B cell (primary cell): ENCODE results near the gene OR1L8. TPM values are rescaled to one million over a fixed set of nuclear protein-coding genes. Genes with fewer than 3 reads are reported as not detected.

Experiments used
- ATAC-seq: fragments of 200-7000 bp; cut with Tn5 transposase; one replicate; pipeline ENCODE4 v1.10.0; 2021; ENCODE audit warnings: low read depth, mild to moderate bottlenecking, moderate number of reproducible peaks, moderate library complexity
- CTCF ChIA-PET: fragments of 350-600 bp; sonication (Branson Sonifier 250); formaldehyde crosslinking; loops from one replicate; lab custom pipeline; 2021; ENCODE audit warnings: antibody characterized with exemption, inconsistent platforms; lab: Charles Lee
- POLR2A ChIA-PET: fragments of 350-600 bp; sonication (Branson Sonifier 250); formaldehyde crosslinking; loops from one replicate; lab custom pipeline; 2021; ENCODE audit warnings: antibody characterized with exemption; lab: Charles Lee
- DNase-seq: peaks from one replicate; pipeline ENCODE4 v3.0.0; 2013
- H2AFZ ChIP-seq: 2 replicates; pipeline ENCODE4 v1.6.1; 2012; ENCODE audit warnings: mild to moderate bottlenecking, low read depth, low read length; ENCODE audit not compliant: insufficient read depth, poor library complexity, severe bottlenecking
- H3K27ac ChIP-seq, 2 donors: 1 replicate in 1 of 2; 2 replicates in 1 of 2; pipeline ENCODE4 v1.5.1; 2012 to 2013; ENCODE audit warnings: low read length in 2 of 2, mild to moderate bottlenecking in 2 of 2, moderate library complexity in 1 of 2
- H3K27me3 ChIP-seq, 4 experiments: fragments of 200-600 bp in 1 of 4; sonication (generic) in 1 of 4; replicated peaks in 1 of 4; 1 replicate in 2 of 4; 2 replicates in 2 of 4; pipeline versions ENCODE4 v1.6.1 to v1.7.0; 2013 to 2016; ENCODE audit warnings: low read length in 3 of 4, mild to moderate bottlenecking in 2 of 4, mixed read lengths in 1 of 4, moderate library complexity in 1 of 4; ENCODE audit not compliant: insufficient read depth in 4 of 4, control insufficient read depth in 3 of 4; ENCODE audit errors: control extremely low read depth in 1 of 4
- H3K36me3 ChIP-seq, 2 experiments: replicated peaks in 1 of 2; 1 replicate in 1 of 2; 2 replicates in 1 of 2; pipeline versions ENCODE4 v1.6.1 to v1.7.1; 2013; ENCODE audit warnings: low read length in 1 of 2; ENCODE audit not compliant: insufficient read depth in 2 of 2, control insufficient read depth in 1 of 2; ENCODE audit errors: control extremely low read depth in 1 of 2, extremely low read depth in 1 of 2
- H3K4me1 ChIP-seq, 2 donors: fragments of 200-600 bp in 1 of 2; sonication (generic) in 1 of 2; 1 replicate in 1 of 2; 2 replicates in 1 of 2; pipeline versions ENCODE4 v1.5.1 to v1.6.1; 2013 to 2017; ENCODE audit warnings: low read length in 2 of 2; ENCODE audit not compliant: control insufficient read depth in 2 of 2, insufficient read depth in 2 of 2
- H3K4me2 ChIP-seq: replicated peaks from 2 replicates; pipeline ENCODE3; 2012; ENCODE audit warnings: mild to moderate bottlenecking, low read depth, low read length; ENCODE audit not compliant: poor library complexity, severe bottlenecking
- H3K4me3 ChIP-seq, 5 experiments: fragments of 200-600 bp in 1 of 5; sonication (generic) in 1 of 5; 1 replicate in 3 of 5; 2 replicates in 2 of 5; pipeline versions ENCODE4 v1.5.1 to v1.7.0; 2011 to 2016; ENCODE audit warnings: low read length in 4 of 5, mild to moderate bottlenecking in 4 of 5, low read depth in 2 of 5, control low read depth in 1 of 5, moderate library complexity in 1 of 5; ENCODE audit not compliant: insufficient read depth in 1 of 5; ENCODE audit errors: control extremely low read depth in 1 of 5, extremely low read depth in 1 of 5
- H3K79me2 ChIP-seq: fragments of 200-600 bp; sonication (generic); one replicate; pipeline ENCODE4 v1.6.0; 2016; ENCODE audit warnings: low read length; ENCODE audit not compliant: control insufficient read depth, insufficient read depth
- H3K9ac ChIP-seq: fragments of 200-600 bp; sonication (generic); 2 replicates; pipeline ENCODE4 v1.6.1; 2017; ENCODE audit warnings: mild to moderate bottlenecking, low read length, moderate library complexity
- H3K9me3 ChIP-seq, 3 donors: one replicate each; pipeline versions ENCODE4 v1.6.1 to v1.7.1; 2013; ENCODE audit warnings: low read length in 2 of 3; ENCODE audit not compliant: control insufficient read depth in 2 of 3, insufficient read depth in 1 of 3; ENCODE audit errors: control extremely low read depth in 1 of 3
- H4K20me1 ChIP-seq: 2 replicates; pipeline ENCODE4 v1.6.0; 2012; ENCODE audit warnings: mild to moderate bottlenecking, low read length; ENCODE audit not compliant: insufficient read depth, control insufficient read depth, poor library complexity, severe bottlenecking
- H3K27ac Mint-ChIP-seq: one replicate; pipeline ENCODE4 v1.8.0; 2021; ENCODE audit warnings: mixed read lengths
- H3K27me3 Mint-ChIP-seq: one replicate; pipeline ENCODE4 v1.8.0; 2021; ENCODE audit warnings: mixed read lengths
- H3K4me1 Mint-ChIP-seq: one replicate; pipeline ENCODE4 v1.8.0; 2021; ENCODE audit warnings: mixed read lengths
- H3K4me3 Mint-ChIP-seq: one replicate; pipeline ENCODE4 v1.8.0; 2021; ENCODE audit warnings: mixed read lengths
- H3K9me3 Mint-ChIP-seq: one replicate; pipeline ENCODE4 v1.8.0; 2022; ENCODE audit warnings: mixed read lengths; ENCODE audit not compliant: insufficient read depth
- CTCF ChIP-seq: fragments of 200-600 bp; IDR thresholded peaks from one replicate; pipeline ENCODE4 v1.8.0; 2022; ENCODE audit warnings: antibody characterized with exemption, mild to moderate bottlenecking
- EZH2 ChIP-seq: IDR thresholded peaks from 2 replicates; pipeline ENCODE4 v1.6.1; 2012; ENCODE audit warnings: borderline replicate concordance, low read depth, mild to moderate bottlenecking, moderate library complexity, low read length; ENCODE audit not compliant: insufficient read depth, poor library complexity, severe bottlenecking
- WGBS: methylation state at CpG from one replicate; pipeline ENCODE4 v1.1.5; 2013; ENCODE audit warnings: missing lambda C conversion rate; ENCODE audit not compliant: insufficient coverage; 5-methylcytosine and 5-hydroxymethylcytosine counted together
- intact Hi-C: fragments of 100-400 bp; cut with micrococcal nuclease; formaldehyde crosslinking; loops from one replicate; pipeline ENCODE4 v1.10.0; 2022
- polyA plus RNA-seq: library from polyadenylated mRNA; depleted of rRNA; stranded (reverse); fragments of >200 nt; gene quantifications from 2 replicates; pipeline ENCODE4 v1.2.3, GENCODE V29; 2012
- total RNA-seq, 2 donors: library from RNA; stranded (reverse); fragments of 120-200 nt in 1 of 2; gene quantifications; 1 replicate in 1 of 2; 2 replicates in 1 of 2; pipeline versions ENCODE4 v1.2.3 to v1.2.4, GENCODE V29; 2013 to 2022

The OR1L8 gene
- total and polyA plus RNA-seq, 2 donors (not counting 1 experiment from before 2014, with no cell fraction given) = not detected

DNA sequence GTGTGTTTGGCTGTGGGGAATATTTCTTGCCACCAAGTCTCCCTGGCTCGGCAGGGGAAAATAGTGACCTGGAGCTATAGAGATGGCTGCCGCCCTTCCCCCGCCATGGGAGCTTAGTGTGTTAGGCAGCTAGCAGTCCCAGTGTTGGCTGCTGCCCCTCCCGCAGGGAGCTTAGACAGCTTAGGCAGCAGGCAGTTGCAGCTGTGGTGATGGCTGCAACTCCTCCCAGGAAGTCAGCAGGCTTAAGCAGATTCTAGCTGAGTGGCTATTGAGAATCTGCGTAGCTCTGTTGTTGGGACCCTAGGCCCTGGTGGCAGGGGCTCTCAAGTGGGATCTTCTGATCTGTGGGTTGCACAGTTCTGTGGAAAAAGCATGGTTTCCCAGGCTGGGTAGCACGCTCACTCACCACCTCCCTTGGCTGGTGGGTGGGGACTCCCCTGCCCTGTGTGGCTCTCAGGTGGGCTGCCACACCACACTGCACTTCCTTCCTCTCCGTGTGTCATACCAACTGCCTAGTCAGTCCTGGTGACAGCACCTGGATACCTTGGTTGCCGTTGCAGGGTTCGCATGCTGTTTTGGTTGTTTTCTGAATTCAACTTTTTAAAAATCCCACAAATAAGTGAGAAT is 20.9 kb downstream of the OR1L8 start:
- intact Hi-C loops = no loop called here
- CTCF ChIA-PET = no interaction called here
- DNase-seq = no peak

More for the DNA sequence above, 20.9 kb downstream of the OR1L8 start:
- Mint-ChIP-seq H3K4me1 (no peaks in the 10 kb centered on the region), H3K27ac (no peak overlapping the region), H3K27me3 (peaks cover 45% of the 10 kb centered on the region), H3K9me3 (peaks cover 2% of the 10 kb centered on the region), H3K4me3 (no peak overlapping the region)
- no peak for ATAC-seq
- Histone ChIP-seq H3K79me2 (no peaks in the 10 kb centered on the region), H3K9me3 (peaks cover 0 to 9% (median 0%) of the 10 kb centered on the region in 3 donors), H3K4me2 (no peak overlapping the region), H3K27ac (no peak overlapping the region), H2AFZ (no peak overlapping the region), H4K20me1 (no peaks in the 10 kb centered on the region), H3K4me1 (no peaks in the 10 kb centered on the region), H3K4me3 (no peak overlapping the region), H3K9ac (no peak overlapping the region), H3K27me3 (peaks cover 0 to 12% (median 3%) of the 10 kb centered on the region in 4 experiments), H3K36me3 (no peaks in the 10 kb centered on the region)
- TF ChIP-seq EZH2 (no peak), CTCF (no peak)
- 66% methylated on average over 6 of the region's 9 CpGs for WGBS
- POLR2A ChIA-PET = no interaction called here
